ENCODE data around the gene LPAR5. TPM values are rescaled to one million over a fixed set of nuclear protein-coding genes. Genes with fewer than 3 reads are reported as not detected.
A peak's percentile ranks its signal among the peaks of the same experiment; 100 is the strongest.

The LPAR5 gene
- total RNA-seq, 4 donors from 2014 or later: 1.8 to 11.4 (median 3.2) TPM

- DNase-seq (ENCODE audit: low spot score in 2 of 2): no peak
- Histone ChIP-seq H3K9me3 (no peaks in the 10 kb centered on the region), H3K4me1 (peaks cover 0 to 7% (median 0%) of the 10 kb centered on the region in 4 donors), H3K4me3 (peak overlapping the region in 2 of 4 donors; percentile 9 to 22), H3K36me3 (no peaks in the 10 kb centered on the region), H3K27me3 (peaks cover 0 to 14% of the 10 kb centered on the region in 2 donors), H3K27ac (no peak overlapping the region)
- TF ChIP-seq EP300 (IDR thresholded peaks at IDR 0.05): no peak
- TF ChIP-seq POLR2A (IDR thresholded peaks at IDR 0.05): no peak
- peak; percentile 21 to 69 (median 43) for TF ChIP-seq CTCF (IDR thresholded peaks at IDR 0.05)
- 29 to 35% methylated on average over 39 to 68 of the region's 88 CpGs for WGBS, 2 donors
Observed at GRCh38 chr12:6620137-6620884, 15.4 kb downstream of the LPAR5 start.

- peaks cover 0 to 14% of the 10 kb centered on the region in 2 donors for H3K27me3 ChIP-seq
- DNase-seq (ENCODE audit: low spot score in 2 of 2): no peak
- no peaks in the 10 kb centered on the region for H3K36me3 ChIP-seq
- peaks cover 0 to 17% (median 5%) of the 10 kb centered on the region in 4 donors for H3K4me1 ChIP-seq
- no peaks in the 10 kb centered on the region for H3K9me3 ChIP-seq
- no peak overlapping the region for H3K27ac ChIP-seq
- WGBS, 2 donors: 59 to 83% methylated on average over 5 of the region's 5 CpGs
- TF ChIP-seq CTCF (IDR thresholded peaks at IDR 0.05) (no peak), POLR2A (IDR thresholded peaks at IDR 0.05) (no peak)
- H3K4me3 ChIP-seq: no peak overlapping the region
Observed at GRCh38 chr12:6618483-6619225, 17.1 kb downstream of the LPAR5 start.

GRCh38 chr12:6615802-6616201, 20.0 kb downstream of the LPAR5 start:
- TF ChIP-seq EP300 (IDR thresholded peaks at IDR 0.05) (no peak), POLR2A (IDR thresholded peaks at IDR 0.05) (no peak), CTCF (IDR thresholded peaks at IDR 0.05) (no peak)
- H3K27me3 ChIP-seq: peaks cover 0 to 11% of the 10 kb centered on the region in 2 donors

GRCh38 chr12:6614513-6615172, 21.1 kb downstream of the LPAR5 start:
- no peak for TF ChIP-seq POLR2A (IDR thresholded peaks at IDR 0.05)
- no peak for TF ChIP-seq EP300 (IDR thresholded peaks at IDR 0.05)
- Histone ChIP-seq H3K4me3 (no peak overlapping the region), H3K36me3 (no peaks in the 10 kb centered on the region), H3K4me1 (peaks cover 0 to 37% (median 25%) of the 10 kb centered on the region in 4 donors), H3K27me3 (no peaks in the 10 kb centered on the region), H3K27ac (peak overlapping the region; percentile 66 to 96 (median 91)), H3K9me3 (no peaks in the 10 kb centered on the region)
- WGBS, 2 donors: 58 to 70% methylated on average over 7 of the region's 7 CpGs
- DNase-seq (ENCODE audit: low spot score in 2 of 2): no peak

More at GRCh38 chr12:6615802-6616201, 20.0 kb downstream of the LPAR5 start:
- H3K4me3 ChIP-seq: no peak overlapping the region
- no peaks in the 10 kb centered on the region for H3K36me3 ChIP-seq
- H3K4me1 ChIP-seq: peaks cover 0 to 40% (median 25%) of the 10 kb centered on the region in 4 donors
- H3K27ac ChIP-seq: peak overlapping the region in 3 of 4 donors; percentile 52 to 61 (median 56)
- H3K9me3 ChIP-seq: no peaks in the 10 kb centered on the region
- WGBS, 2 donors: 41 to 44% methylated on average over 3 of the region's 3 CpGs
- no peak for DNase-seq (ENCODE audit: low spot score in 2 of 2)

- Histone ChIP-seq H3K9me3 (peaks cover 0 to under 1% (median 0%) of the 10 kb centered on the region in 4 donors), H3K27me3 (no peaks in the 10 kb centered on the region), H3K4me1 (peaks cover 0 to 37% (median 25%) of the 10 kb centered on the region in 4 donors), H3K36me3 (no peaks in the 10 kb centered on the region), H3K27ac (peak overlapping the region; percentile 66 to 96 (median 91)), H3K4me3 (peak overlapping the region in 1 of 4 donors; percentile 0)
- WGBS, 2 donors: 3 to 5% methylated on average over 20 to 21 of the region's 21 CpGs
- TF ChIP-seq POLR2A (IDR thresholded peaks at IDR 0.05) (peak in 1 of 2 donors; percentile 34), CTCF (IDR thresholded peaks at IDR 0.05) (peak in 1 of 5 experiments; percentile 24), EP300 (IDR thresholded peaks at IDR 0.05) (peak in 1 of 2 donors; percentile 88)
- DNase-seq (ENCODE audit: low spot score in 2 of 2): peak; percentile 86
Observed at GRCh38 chr12:6613776-6614512, 21.8 kb downstream of the LPAR5 start.
